Kasumi-1 (cell line): ENCODE results near the gene PXK.
A peak's percentile ranks its signal among the peaks of the same experiment; 100 is the strongest.
"Not testable (repeated sequence)": the region's sequence is repeated elsewhere in the genome, so short reads cannot be mapped to it uniquely, and the experiment has no call there.

Experiments used
- DNase-seq, 2 experiments: peaks; one replicate each; lab custom pipeline; 2025; lab: John Stamatoyannopoulos, UW

PXK gene

DNA sequence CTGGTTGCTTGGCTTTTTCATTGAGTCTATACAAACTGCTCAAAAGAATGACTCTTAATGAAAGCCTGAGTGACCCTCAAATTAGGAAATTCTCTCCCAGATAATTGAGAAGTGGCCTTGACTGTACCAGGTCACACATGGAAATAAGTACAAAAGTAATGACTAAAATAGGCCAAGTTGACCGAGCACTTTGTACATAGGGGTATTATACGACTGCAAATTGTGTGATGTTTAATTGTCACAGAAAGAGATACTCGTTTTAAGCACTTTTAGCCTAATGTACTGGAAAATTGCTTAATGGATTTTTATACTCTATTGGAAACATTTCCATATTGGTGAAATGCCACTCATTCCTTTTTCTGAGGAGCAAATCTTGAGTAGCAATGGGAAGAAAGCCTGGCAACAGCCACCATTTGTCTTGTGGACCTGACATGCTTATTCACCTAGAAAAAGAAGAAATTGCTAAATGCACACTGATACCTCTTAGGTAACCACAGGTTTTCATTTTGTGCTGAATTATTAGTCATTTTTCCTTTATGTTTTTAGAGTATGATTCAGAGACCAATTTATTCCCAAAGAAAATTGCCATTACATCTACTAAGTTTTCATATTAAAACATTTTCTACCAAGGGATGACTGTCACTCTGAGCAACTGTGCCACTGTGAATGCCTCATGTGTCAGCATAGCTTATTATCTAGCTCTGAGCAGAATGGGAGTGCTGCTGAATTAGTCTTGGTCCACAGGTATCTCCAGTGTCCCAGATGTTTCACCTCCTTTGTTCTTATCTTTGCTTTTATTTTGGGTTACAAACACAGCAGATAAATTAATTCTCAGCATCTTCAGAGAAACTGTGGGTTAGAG lies 8.9 kb upstream of the PXK start:
- no peak for DNase-seq

- DNase-seq, result no peak
Measured at GRCh38 chr3:58324391-58325390, 8.0 kb upstream of the PXK start.

GRCh38 chr3:58325525-58325992 lies 7.1 kb upstream of the PXK start:
- no peak for DNase-seq

DNA sequence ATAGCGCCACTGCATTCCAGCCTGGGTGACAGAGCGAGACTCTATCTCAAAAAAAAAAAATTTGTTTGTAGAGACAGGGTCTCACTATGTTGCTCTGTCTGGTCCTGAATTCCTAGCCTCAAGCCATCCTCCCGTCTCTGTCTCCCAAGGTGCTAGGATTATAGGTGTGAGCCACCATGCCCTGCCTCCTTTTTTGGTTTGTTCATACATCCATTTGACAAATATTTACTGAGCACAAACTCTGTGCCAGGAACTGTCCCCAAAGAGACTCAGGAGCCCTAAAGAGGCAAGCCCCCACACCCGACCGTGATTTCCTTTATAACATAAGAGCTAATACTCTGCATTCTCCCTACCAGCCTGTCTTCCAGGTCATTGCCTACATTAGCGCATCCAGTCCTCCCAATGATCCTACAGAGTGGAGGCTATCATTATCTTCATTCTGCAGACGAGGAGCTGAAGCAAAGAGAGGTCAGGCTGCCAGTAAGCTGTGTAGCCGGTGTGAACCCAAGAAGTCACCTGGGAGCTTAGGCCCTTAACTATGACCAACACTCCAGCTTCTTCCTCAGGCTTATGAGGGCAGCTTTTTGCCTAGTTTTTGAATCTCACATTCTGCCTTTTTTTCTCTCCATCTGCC lies 6.3 kb upstream of the PXK start:
- DNase-seq, result no peak

GRCh38 chr3:58329150-58329921 lies 3.4 kb upstream of the PXK start:
- DNase-seq, result no peak

DNA sequence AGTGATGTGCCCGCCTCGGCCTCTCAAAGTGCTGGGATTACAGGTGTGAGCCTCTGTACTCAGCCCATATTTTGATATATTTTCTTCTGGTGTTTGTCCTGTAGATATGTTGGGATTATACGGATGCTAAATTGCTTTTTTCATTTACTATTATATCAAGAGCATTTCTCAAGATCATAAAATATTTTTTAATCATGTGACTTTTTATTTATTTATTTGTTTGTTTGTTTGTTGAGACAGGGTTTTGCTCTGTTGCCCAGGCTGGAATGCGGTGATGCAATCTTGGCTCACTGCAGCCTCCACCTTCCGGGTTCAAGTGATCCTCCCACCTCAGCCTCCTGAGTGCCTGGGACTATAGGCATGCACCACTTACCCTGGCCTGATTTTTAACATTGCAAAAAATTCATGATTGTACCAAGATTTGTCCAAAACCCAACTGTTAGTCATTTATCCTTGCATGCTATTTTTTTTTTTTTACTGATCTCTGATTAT lies 2.7 kb upstream of the PXK start:
- no peak for DNase-seq

DNA sequence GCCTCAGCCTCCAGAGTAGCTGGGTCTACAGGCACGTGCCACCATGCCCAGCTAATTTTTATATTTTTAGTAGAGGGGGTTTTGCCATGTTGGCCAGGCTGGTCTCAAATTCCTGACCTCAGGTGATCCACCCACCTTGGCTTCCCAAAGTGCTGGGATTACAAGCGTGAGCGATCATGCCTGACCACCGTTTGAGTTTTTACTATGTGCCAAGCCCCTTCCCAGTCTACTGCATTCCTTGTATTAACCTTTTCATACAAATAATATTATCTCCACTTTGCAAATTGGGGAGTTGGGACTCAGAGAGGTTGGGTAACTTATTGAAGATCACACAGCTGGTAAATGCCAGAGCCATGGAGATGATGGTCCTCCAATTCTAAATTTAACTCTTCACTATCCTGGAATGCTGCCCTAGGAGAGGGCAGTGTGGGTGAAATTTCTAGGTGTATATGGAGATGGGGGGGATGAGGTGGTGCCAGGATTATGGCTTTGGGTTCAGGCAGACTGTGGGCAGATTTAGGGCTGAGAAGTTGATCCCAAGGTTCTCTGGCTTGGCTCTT lies 1.0 kb upstream of the PXK start:
- DNase-seq, result no peak

DNA sequence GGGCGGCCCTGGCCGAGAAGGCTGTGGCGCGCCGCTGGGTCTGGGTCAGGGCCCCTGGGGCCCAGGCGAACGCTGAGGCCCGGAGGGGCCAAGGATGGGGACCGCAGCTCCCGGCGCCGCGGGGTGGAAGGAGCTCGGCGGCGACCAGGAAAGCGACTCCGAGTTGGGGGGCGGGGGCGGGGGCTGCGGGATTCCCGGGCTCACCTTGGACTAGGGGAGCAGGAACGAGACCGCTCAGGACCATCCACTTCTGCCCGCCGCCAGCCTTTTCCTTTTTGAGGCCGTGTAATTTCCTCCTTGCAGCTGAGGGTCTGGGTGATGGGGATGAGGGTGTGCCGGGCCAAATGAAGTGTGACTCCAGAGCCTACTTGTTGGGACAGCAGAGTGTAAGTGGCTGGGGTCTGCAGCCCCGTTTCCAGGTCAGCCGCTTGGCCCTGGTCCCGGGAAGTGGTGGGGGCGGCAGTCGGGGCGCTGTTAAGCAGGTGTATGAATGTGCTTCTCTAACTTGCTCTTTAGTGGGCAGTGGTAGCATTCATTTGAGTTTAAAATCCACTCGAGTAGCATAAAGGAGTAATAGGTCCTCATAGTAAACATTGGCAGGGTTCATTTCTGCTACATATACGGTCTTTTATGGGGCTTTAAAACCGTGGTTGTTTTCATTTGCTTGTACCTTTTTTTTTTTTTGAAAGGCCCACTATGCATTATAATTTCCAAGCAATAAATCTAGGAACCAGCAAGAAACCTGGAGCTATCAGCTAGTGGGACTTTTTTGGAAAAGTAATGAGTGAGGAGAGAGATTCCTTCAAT lies 717 bp downstream of the PXK start:
- peak; percentile 35 to 72 for DNase-seq

DNA sequence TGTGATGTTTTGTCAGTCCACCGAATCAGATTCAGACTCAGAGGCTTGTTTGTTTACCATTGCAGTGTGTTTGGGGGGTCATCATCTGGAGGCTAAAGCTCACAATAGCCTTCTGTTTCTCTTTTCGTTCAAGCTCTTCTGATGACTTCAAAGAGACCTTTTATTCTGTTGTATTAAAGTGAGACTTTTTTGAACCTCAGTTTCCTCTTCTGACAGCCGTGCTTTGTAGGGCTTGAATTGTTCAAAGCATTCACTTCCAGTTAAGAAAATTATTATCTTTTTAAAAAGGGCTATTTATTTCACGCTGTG lies 1.3 kb downstream of the PXK start:
- DNase-seq, result peak in 1 of 2 experiments; percentile 21

GRCh38 chr3:58334506-58334884 lies 1.8 kb downstream of the PXK start:
- DNase-seq, result no peak

DNA sequence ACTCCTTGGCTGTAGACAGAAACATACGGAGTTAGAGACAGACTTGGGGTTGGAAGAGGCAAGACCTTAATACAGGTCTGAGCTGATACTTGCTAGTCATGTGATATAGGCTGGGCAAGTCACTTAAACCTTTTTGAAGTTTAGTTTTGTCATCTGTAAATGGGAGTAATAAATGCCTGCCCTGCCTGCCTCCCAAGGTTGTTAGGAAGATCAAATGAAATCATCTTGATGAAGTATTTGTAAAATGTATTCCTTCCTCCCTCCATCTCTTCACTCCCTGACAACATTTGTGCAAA lies 2.9 kb downstream of the PXK start:
- peak in 1 of 2 experiments; percentile 80 for DNase-seq

GRCh38 chr3:58336135-58336882 lies 3.6 kb downstream of the PXK start:
- no peak for DNase-seq

DNA sequence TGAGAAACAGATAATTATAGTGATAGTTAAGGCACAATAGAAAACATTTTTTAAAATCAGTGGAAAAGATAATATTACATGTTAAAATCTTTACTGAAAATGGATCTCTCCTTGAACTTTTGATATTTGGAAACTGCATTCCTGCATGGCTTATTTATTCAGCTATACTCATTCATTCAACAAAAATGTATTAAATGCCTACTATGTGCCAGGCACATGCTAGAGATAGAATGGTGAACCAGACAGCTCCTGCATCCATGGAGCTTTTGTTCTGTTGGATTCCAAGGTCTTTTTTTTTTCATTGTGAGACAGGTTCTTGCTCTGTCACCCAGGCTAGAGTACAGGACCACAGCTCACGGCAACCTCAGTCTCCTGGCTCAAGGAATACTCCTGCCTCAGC lies 4.5 kb downstream of the PXK start:
- no peak for DNase-seq

GRCh38 chr3:58339146-58339545 lies 6.5 kb downstream of the PXK start:
- DNase-seq, result not testable (repeated sequence)

DNA sequence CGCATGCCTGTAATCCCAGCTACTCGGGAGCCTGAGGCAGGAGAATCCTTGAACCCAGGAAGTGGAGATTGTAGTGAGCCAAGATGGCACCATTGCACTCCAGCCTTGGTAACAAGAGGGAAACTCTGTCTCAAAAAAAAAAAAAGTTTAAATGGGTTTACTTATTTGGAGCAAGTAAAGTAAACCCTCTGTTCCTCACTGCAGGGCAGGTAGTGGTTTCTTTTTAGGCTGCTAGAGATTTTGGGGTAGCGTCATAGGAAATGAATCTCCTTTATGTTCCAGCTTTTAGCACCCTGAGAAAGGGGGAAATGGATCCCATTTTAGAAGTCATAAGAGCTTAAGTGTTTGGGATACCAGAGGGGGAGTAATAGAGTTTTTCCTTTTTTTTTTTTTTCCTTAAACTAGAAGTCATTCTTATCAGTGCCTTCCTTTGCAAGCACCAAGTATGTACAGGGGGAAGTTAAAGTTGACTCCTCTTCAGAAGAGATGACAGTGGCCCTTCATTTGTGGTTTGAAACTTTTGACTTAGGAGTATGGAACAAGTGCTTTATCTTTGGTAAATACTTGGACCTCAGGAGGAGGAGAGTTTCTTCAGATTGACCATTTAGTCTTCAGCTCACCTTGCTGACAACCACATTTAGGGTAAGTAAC lies 8.0 kb downstream of the PXK start:
- DNase-seq, result peak; percentile 19 to 26

- no peak for DNase-seq
Measured at GRCh38 chr3:58341376-58341775, 8.7 kb downstream of the PXK start.

GRCh38 chr3:58342676-58343075 lies 10.0 kb downstream of the PXK start:
- DNase-seq, result no peak

DNA sequence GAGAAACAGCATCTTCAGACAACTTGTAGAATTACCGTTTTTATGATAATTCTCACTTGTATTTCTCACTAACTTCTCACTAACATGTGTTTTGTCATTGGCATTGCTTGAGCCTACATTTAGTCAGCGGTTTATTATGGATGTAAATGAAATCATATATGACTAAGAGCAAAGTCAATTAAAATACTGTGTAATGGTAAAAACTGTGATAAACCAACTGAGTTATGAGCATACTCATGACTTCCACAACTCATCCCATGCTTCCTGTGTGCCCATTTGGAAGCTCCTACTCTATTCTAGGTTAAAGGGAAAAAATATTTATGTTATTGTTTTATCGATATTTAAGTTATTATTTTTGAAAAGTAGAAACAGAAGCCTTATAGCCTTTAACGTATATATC lies 12.8 kb downstream of the PXK start:
- no peak for DNase-seq

- no peak for DNase-seq
Measured at GRCh38 chr3:58346368-58346767, 13.7 kb downstream of the PXK start.
